ENCODE measurements around the gene CHKA.

DNA sequence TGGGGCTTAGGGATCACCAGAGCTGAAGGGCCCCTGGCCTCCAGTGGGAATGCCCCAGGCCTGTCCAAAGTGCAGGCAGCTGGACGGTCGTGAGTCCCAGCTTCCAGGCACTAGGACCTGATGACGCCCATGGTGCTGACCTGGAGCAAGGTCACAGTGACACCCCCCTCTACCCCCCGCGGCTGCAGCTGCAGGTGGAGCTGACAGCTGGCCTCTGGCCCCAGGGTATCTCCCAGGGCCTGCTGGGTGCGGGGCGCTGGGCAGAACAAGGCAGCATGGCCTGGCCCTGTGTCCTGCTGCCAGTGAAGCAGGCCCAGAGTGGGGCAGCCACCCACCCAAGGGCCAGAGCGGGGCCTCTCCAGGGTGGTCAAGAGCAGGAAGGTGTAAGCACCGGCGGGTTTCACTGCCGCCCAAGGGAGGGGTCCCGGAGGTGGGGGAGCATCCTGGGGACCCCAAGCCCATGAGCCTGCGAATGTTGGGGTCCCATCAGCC lies 82.9 kb downstream of the CHKA start:
- TF ChIP-seq POLR2A (IDR thresholded peaks at IDR 0.05; ENCODE audit: low read length) (no peak), GATA1 (IDR thresholded peaks at IDR 0.05; ENCODE audit: low read depth, low read length) (no peak)
